HFFc6 (cell line): ENCODE results near the gene HIPK2. TPM values are rescaled to one million over a fixed set of nuclear protein-coding genes. Genes with fewer than 3 reads are reported as not detected.

Source experiments
- DNase-seq: peaks from one replicate; pipeline ENCODE4 v3.0.0-alpha.2; 2018
- H3K27ac Mint-ChIP-seq: 2 replicates; pipeline ENCODE4 v1.8.0; 2020; ENCODE audit warnings: mild to moderate bottlenecking, mixed read lengths
- H3K27me3 Mint-ChIP-seq: 2 replicates; pipeline ENCODE4 v1.8.0; 2021; ENCODE audit warnings: mild to moderate bottlenecking, moderate library complexity, mixed read lengths; ENCODE audit not compliant: insufficient read depth
- H3K36me3 Mint-ChIP-seq: 2 replicates; pipeline ENCODE4 v1.8.0; 2021; ENCODE audit warnings: low read depth, mixed read lengths
- H3K4me1 Mint-ChIP-seq: 2 replicates; pipeline ENCODE4 v1.8.0; 2020; ENCODE audit warnings: low read depth, mixed read lengths
- H3K4me3 Mint-ChIP-seq: 2 replicates; pipeline ENCODE4 v1.8.0; 2020; ENCODE audit warnings: mild to moderate bottlenecking, moderate library complexity, mixed read lengths
- H3K9me3 Mint-ChIP-seq: 2 replicates; pipeline ENCODE4 v1.8.0; 2020; ENCODE audit warnings: mild to moderate bottlenecking, mixed read lengths
- CTCF ChIP-seq: fragments of 200-600 bp; sonication (generic); IDR thresholded peaks from 2 replicates; pipeline ENCODE4 v1.5.0; 2021; ENCODE audit warnings: antibody characterized with exemption, mild to moderate bottlenecking
- total RNA-seq, 6 experiments: library from RNA; stranded (reverse); fragmentation: NEBNext Ultra II Directional; extraction: Animal tissue kit (Norgen Biotek cat#: 25700); gene quantifications; 2 replicates in 1 of 6; 3 replicates in 5 of 6; pipeline ENCODE4 v1.2.3, GENCODE V29; 2021

Gene HIPK2
- total RNA-seq, 6 experiments from 2014 or later, result 14.6 to 33.4 (median 31.4) TPM

GRCh38 chr7:139648391-139648861, 129.4 kb downstream of the HIPK2 start:
- Mint-ChIP-seq H3K36me3 (no peaks in the 10 kb centered on the region), H3K27ac (no peak overlapping the region), H3K27me3 (peaks cover 3% of the 10 kb centered on the region), H3K9me3 (no peaks in the 10 kb centered on the region), H3K4me3 (no peak overlapping the region), H3K4me1 (peaks cover 23% of the 10 kb centered on the region)
- no peak for DNase-seq
- TF ChIP-seq CTCF, result no peak

GRCh38 chr7:139647814-139648390, 129.9 kb downstream of the HIPK2 start:
- Mint-ChIP-seq H3K27ac (no peak overlapping the region), H3K36me3 (no peaks in the 10 kb centered on the region), H3K4me3 (no peak overlapping the region), H3K9me3 (no peaks in the 10 kb centered on the region), H3K4me1 (peaks cover 23% of the 10 kb centered on the region), H3K27me3 (peaks cover 3% of the 10 kb centered on the region)
- TF ChIP-seq CTCF, result no peak
- no peak for DNase-seq

- Mint-ChIP-seq H3K27ac (no peak overlapping the region), H3K9me3 (no peaks in the 10 kb centered on the region), H3K27me3 (peaks cover 3% of the 10 kb centered on the region), H3K4me3 (no peak overlapping the region), H3K4me1 (peaks cover 20% of the 10 kb centered on the region), H3K36me3 (peaks cover 3% of the 10 kb centered on the region; the same call in 1 of the 2 replicates)
- no peak for TF ChIP-seq CTCF
- no peak for DNase-seq
These were observed 130.7 kb downstream of the HIPK2 start for GRCh38 chr7:139647085-139647484.

GRCh38 chr7:139646566-139646965, 131.2 kb downstream of the HIPK2 start:
- no peak for TF ChIP-seq CTCF
- Mint-ChIP-seq H3K36me3 (peaks cover 7% of the 10 kb centered on the region; the same call in 1 of the 2 replicates), H3K27ac (no peak overlapping the region)

GRCh38 chr7:139645572-139646523, 131.9 kb downstream of the HIPK2 start:
- Mint-ChIP-seq H3K27me3 (peaks cover 3% of the 10 kb centered on the region), H3K36me3 (peaks cover 7% of the 10 kb centered on the region; the same call in 1 of the 2 replicates), H3K4me1 (peaks cover 8% of the 10 kb centered on the region), H3K9me3 (no peaks in the 10 kb centered on the region), H3K27ac (0 out of 2 replicates have a peak overlapping the region, but pooled peaks have one; percentile 12), H3K4me3 (no peak overlapping the region)
- TF ChIP-seq CTCF, result peak; percentile 98
- DNase-seq, result peak; percentile 61

More at GRCh38 chr7:139646566-139646965, 131.2 kb downstream of the HIPK2 start:
- DNase-seq, result no peak
- no peaks in the 10 kb centered on the region for H3K9me3 Mint-ChIP-seq
- no peak overlapping the region for H3K4me3 Mint-ChIP-seq
- peaks cover 3% of the 10 kb centered on the region for H3K27me3 Mint-ChIP-seq
- peaks cover 15% of the 10 kb centered on the region for H3K4me1 Mint-ChIP-seq
